ENCODE data around the gene LRFN2. TPM values are rescaled to one million over a fixed set of nuclear protein-coding genes. Genes with fewer than 3 reads are reported as not detected.

Gene LRFN2
- total and polyA plus RNA-seq, 2 experiments from 2014 or later: 0.29 to 2.5 TPM

- DNase-seq (ENCODE audit: low spot score) (peak; percentile 76), ATAC-seq (peak; percentile 89)
- no peak overlapping the region for H2AFZ ChIP-seq
- H3K79me2 ChIP-seq (replicated peaks; ENCODE audit: insufficient read depth): no peaks in the 10 kb centered on the region
- H4K20me1 ChIP-seq (replicated peaks; ENCODE audit: insufficient read depth): no peaks in the 10 kb centered on the region
- H3K36me3 ChIP-seq (ENCODE audit: insufficient read depth): no peaks in the 10 kb centered on the region
- no peaks in the 10 kb centered on the region for H3F3A ChIP-seq (replicated peaks; ENCODE audit: low read depth)
- Mint-ChIP-seq H3K4me3 (no peak overlapping the region), H3K4me1 (peaks cover 38% of the 10 kb centered on the region), H3K27me3 (ENCODE audit: insufficient read depth, low read depth, poor library complexity) (peaks cover 21% of the 10 kb centered on the region), H3K9me3 (no peaks in the 10 kb centered on the region), H3K36me3 (ENCODE audit: low read depth) (0 out of 3 replicates have a peak, but pooled peaks cover 3% of the 10 kb centered on the region), H3K27ac (no peak overlapping the region)
- peaks cover 18% of the 10 kb centered on the region for H3K4me1 ChIP-seq (ENCODE audit: insufficient read depth)
- H3K27ac ChIP-seq (ENCODE audit: low read depth): no peak overlapping the region
- H3K4me3 ChIP-seq: no peak overlapping the region
- H3K4me2 ChIP-seq: no peak overlapping the region
- no peaks in the 10 kb centered on the region for H3K27me3 ChIP-seq (ENCODE audit: insufficient read depth)
- TF ChIP-seq, protein P1, sequence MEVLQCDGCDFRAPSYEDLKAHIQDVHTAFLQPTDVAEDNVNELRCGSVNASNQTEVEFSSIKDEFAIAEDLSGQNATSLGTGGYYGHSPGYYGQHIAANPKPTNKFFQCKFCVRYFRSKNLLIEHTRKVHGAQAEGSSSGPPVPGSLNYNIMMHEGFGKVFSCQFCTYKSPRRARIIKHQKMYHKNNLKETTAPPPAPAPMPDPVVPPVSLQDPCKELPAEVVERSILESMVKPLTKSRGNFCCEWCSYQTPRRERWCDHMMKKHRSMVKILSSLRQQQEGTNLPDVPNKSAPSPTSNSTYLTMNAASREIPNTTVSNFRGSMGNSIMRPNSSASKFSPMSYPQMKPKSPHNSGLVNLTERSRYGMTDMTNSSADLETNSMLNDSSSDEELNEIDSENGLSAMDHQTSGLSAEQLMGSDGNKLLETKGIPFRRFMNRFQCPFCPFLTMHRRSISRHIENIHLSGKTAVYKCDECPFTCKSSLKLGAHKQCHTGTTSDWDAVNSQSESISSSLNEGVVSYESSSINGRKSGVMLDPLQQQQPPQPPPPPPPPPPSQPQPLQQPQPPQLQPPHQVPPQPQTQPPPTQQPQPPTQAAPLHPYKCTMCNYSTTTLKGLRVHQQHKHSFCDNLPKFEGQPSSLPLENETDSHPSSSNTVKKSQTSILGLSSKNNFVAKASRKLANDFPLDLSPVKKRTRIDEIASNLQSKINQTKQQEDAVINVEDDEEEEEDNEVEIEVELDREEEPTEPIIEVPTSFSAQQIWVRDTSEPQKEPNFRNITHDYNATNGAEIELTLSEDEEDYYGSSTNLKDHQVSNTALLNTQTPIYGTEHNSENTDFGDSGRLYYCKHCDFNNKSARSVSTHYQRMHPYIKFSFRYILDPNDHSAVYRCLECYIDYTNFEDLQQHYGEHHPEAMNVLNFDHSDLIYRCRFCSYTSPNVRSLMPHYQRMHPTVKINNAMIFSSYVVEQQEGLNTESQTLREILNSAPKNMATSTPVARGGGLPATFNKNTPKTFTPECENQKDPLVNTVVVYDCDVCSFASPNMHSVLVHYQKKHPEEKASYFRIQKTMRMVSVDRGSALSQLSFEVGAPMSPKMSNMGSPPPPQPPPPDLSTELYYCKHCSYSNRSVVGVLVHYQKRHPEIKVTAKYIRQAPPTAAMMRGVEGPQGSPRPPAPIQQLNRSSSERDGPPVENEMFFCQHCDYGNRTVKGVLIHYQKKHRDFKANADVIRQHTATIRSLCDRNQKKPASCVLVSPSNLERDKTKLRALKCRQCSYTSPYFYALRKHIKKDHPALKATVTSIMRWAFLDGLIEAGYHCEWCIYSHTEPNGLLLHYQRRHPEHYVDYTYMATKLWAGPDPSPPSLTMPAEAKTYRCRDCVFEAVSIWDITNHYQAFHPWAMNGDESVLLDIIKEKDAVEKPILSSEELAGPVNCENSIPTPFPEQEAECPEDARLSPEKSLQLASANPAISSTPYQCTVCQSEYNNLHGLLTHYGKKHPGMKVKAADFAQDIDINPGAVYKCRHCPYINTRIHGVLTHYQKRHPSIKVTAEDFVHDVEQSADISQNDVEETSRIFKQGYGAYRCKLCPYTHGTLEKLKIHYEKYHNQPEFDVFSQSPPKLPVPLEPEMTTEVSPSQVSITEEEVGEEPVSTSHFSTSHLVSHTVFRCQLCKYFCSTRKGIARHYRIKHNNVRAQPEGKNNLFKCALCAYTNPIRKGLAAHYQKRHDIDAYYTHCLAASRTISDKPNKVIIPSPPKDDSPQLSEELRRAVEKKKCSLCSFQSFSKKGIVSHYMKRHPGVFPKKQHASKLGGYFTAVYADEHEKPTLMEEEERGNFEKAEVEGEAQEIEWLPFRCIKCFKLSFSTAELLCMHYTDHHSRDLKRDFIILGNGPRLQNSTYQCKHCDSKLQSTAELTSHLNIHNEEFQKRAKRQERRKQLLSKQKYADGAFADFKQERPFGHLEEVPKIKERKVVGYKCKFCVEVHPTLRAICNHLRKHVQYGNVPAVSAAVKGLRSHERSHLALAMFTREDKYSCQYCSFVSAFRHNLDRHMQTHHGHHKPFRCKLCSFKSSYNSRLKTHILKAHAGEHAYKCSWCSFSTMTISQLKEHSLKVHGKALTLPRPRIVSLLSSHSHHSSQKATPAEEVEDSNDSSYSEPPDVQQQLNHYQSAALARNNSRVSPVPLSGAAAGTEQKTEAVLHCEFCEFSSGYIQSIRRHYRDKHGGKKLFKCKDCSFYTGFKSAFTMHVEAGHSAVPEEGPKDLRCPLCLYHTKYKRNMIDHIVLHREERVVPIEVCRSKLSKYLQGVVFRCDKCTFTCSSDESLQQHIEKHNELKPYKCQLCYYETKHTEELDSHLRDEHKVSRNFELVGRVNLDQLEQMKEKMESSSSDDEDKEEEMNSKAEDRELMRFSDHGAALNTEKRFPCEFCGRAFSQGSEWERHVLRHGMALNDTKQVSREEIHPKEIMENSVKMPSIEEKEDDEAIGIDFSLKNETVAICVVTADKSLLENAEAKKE (CRISPR knock-in tag; IDR thresholded peaks at IDR 0.05): 0 out of 2 replicates have a peak, but pooled peaks have one; percentile 41
- TF ChIP-seq JUNB (IDR thresholded peaks at IDR 0.05; ENCODE audit: unreplicated experiment) (no peak), STAT1 (IDR thresholded peaks at IDR 0.05; ENCODE audit: unreplicated experiment) (no peak), EZH2phosphoT487 (IDR thresholded peaks at IDR 0.05; ENCODE audit: unreplicated experiment) (no peak), CREB1 (CRISPR knock-in tag; IDR thresholded peaks at IDR 0.05; ENCODE audit: low read depth) (no peak), NANOG (IDR thresholded peaks at IDR 0.05; ENCODE audit: borderline replicate concordance) (no peak), ZNF331 (CRISPR knock-in tag; IDR thresholded peaks at IDR 0.05; ENCODE audit: low read depth) (no peak), ZNF114 (CRISPR knock-in tag; IDR thresholded peaks at IDR 0.05) (no peak), EZH2 (IDR thresholded peaks at IDR 0.05; ENCODE audit: low read depth, unreplicated experiment) (no peak), POLR2AphosphoS5 (IDR thresholded peaks at IDR 0.05; ENCODE audit: low read depth) (no peak)
- TF ChIP-seq, protein P2, sequence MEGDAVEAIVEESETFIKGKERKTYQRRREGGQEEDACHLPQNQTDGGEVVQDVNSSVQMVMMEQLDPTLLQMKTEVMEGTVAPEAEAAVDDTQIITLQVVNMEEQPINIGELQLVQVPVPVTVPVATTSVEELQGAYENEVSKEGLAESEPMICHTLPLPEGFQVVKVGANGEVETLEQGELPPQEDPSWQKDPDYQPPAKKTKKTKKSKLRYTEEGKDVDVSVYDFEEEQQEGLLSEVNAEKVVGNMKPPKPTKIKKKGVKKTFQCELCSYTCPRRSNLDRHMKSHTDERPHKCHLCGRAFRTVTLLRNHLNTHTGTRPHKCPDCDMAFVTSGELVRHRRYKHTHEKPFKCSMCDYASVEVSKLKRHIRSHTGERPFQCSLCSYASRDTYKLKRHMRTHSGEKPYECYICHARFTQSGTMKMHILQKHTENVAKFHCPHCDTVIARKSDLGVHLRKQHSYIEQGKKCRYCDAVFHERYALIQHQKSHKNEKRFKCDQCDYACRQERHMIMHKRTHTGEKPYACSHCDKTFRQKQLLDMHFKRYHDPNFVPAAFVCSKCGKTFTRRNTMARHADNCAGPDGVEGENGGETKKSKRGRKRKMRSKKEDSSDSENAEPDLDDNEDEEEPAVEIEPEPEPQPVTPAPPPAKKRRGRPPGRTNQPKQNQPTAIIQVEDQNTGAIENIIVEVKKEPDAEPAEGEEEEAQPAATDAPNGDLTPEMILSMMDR (conservative IDR thresholded peaks at IDR 0.05; ENCODE audit: low read depth in 2 of 2): peak; percentile 46 to 66
- TF ChIP-seq, protein P3, sequence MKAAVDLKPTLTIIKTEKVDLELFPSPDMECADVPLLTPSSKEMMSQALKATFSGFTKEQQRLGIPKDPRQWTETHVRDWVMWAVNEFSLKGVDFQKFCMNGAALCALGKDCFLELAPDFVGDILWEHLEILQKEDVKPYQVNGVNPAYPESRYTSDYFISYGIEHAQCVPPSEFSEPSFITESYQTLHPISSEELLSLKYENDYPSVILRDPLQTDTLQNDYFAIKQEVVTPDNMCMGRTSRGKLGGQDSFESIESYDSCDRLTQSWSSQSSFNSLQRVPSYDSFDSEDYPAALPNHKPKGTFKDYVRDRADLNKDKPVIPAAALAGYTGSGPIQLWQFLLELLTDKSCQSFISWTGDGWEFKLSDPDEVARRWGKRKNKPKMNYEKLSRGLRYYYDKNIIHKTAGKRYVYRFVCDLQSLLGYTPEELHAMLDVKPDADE (IDR thresholded peaks at IDR 0.05): no peak
- TF ChIP-seq, protein P4, sequence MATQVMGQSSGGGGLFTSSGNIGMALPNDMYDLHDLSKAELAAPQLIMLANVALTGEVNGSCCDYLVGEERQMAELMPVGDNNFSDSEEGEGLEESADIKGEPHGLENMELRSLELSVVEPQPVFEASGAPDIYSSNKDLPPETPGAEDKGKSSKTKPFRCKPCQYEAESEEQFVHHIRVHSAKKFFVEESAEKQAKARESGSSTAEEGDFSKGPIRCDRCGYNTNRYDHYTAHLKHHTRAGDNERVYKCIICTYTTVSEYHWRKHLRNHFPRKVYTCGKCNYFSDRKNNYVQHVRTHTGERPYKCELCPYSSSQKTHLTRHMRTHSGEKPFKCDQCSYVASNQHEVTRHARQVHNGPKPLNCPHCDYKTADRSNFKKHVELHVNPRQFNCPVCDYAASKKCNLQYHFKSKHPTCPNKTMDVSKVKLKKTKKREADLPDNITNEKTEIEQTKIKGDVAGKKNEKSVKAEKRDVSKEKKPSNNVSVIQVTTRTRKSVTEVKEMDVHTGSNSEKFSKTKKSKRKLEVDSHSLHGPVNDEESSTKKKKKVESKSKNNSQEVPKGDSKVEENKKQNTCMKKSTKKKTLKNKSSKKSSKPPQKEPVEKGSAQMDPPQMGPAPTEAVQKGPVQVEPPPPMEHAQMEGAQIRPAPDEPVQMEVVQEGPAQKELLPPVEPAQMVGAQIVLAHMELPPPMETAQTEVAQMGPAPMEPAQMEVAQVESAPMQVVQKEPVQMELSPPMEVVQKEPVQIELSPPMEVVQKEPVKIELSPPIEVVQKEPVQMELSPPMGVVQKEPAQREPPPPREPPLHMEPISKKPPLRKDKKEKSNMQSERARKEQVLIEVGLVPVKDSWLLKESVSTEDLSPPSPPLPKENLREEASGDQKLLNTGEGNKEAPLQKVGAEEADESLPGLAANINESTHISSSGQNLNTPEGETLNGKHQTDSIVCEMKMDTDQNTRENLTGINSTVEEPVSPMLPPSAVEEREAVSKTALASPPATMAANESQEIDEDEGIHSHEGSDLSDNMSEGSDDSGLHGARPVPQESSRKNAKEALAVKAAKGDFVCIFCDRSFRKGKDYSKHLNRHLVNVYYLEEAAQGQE (IDR thresholded peaks at IDR 0.05; ENCODE audit: unreplicated experiment): no peak
- no peaks in the 10 kb centered on the region for H3K9me2 ChIP-seq (ENCODE audit: insufficient read depth)
These were observed 50.7 kb downstream of the LRFN2 start for GRCh38 chr6:40536442-40536841.

Measured in GM23338 (cell line).